ENCODE measurements around the gene PRRG2.

Gene PRRG2

GRCh38 chr19:49557641-49558325, 23.3 kb upstream of the PRRG2 start:
- peak; percentile 21 for DNase-seq (ENCODE audit: low spot score)

- peak; percentile 13 for DNase-seq (ENCODE audit: low spot score)
Measured at GRCh38 chr19:49558591-49558990, 22.5 kb upstream of the PRRG2 start.

GRCh38 chr19:49559443-49559842, 21.7 kb upstream of the PRRG2 start:
- DNase-seq (ENCODE audit: low spot score): no peak

- peak; percentile 21 for DNase-seq (ENCODE audit: low spot score)
Measured at GRCh38 chr19:49559928-49560327, 21.2 kb upstream of the PRRG2 start.

GRCh38 chr19:49560358-49560900, 20.7 kb upstream of the PRRG2 start:
- DNase-seq (ENCODE audit: low spot score): peak; percentile 17

- no peak for DNase-seq (ENCODE audit: low spot score)
Measured at GRCh38 chr19:49564616-49565045, 16.5 kb upstream of the PRRG2 start.

DNA sequence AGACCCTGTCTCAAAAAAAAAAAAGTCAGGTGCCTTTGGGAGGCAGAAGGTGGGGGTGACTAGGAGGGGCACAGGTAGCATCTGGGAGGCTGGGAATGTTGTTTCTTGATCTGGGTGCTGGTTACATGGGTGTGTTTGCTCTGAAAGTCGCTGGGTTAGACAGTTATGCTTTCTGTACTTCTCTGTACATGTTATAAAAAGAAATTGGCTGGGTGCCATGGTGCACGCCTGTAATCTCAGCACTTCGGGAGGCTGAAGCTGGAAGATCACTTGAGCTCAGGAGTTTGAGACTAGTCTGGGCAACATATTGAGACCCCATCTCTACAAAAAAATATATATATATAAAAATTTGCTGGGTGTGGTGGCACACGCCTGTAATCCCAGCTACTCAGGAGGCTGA, 15.9 kb upstream of the PRRG2 start:
- DNase-seq (ENCODE audit: low spot score): no peak

- DNase-seq (ENCODE audit: low spot score): no peak
Measured at GRCh38 chr19:49566302-49566701, 14.8 kb upstream of the PRRG2 start.

- peak; percentile 14 for DNase-seq (ENCODE audit: low spot score)
Measured at GRCh38 chr19:49567861-49568441, 13.2 kb upstream of the PRRG2 start.

GRCh38 chr19:49570138-49570856, 10.8 kb upstream of the PRRG2 start:
- peak; percentile 83 for DNase-seq (ENCODE audit: low spot score)

- DNase-seq (ENCODE audit: low spot score): peak; percentile 68
Measured at GRCh38 chr19:49570997-49571676, 10.0 kb upstream of the PRRG2 start.

GRCh38 chr19:49573009-49573408, 8.1 kb upstream of the PRRG2 start:
- peak; percentile 14 for DNase-seq (ENCODE audit: low spot score)

DNA sequence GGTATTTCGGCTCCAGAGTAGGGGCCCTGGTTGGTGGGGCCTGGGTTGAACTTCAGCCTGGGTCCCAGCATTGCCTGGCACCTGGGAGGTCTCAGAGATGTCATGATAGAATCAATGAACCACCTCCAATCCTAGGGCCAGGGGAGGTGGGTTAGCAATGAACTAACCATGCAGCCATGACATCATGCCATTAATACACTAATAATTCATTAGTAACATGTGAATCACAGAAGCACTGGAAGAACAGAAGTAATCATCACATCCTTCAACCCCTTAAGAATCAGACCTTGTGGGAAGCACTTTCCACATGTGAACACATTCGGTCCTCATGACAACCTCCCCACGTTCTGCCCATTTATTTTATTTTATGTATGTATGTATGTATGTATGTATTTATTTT, 7.7 kb upstream of the PRRG2 start:
- no peak for DNase-seq (ENCODE audit: low spot score)

DNA sequence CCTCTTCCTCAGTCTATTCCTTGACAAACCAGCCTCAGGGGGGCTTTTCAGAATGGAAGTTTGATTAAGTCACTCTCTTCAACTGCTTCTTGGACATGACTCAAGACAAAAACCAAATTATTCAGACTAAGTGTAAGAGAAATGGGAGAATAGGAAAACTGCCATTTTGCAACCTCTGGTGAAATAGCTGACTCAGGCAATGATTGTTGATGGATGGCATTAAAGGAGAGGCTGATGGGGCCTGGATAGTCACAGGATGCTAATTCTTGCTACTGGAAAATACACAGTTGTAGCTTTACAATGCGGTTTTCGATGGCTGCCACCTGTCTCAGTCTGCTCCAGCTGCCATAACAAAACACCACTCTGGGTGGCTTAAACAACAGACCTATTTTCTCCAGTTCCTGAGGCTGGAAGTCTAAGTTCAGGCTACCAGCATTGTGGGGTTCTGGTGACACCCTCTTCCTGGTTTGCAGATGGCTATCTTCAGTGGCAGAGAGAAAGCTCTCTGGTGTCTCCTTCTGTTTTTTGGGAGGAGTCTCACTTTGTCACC, 6.8 kb upstream of the PRRG2 start:
- no peak for DNase-seq (ENCODE audit: low spot score)

GRCh38 chr19:49579193-49579592, 1.9 kb upstream of the PRRG2 start:
- no peak for DNase-seq (ENCODE audit: low spot score)

GRCh38 chr19:49579947-49580263, 1.2 kb upstream of the PRRG2 start:
- peak; percentile 29 for DNase-seq (ENCODE audit: low spot score)

GRCh38 chr19:49580264-49581006, 681 bp upstream of the PRRG2 start, which contains the start of gene NOSIP:
NOSIP (minus strand) TSS chr19:49580556; CDS start chr19:49560691, 19,865 bp downstream.
- peak; percentile 92 for DNase-seq (ENCODE audit: low spot score)

DNA sequence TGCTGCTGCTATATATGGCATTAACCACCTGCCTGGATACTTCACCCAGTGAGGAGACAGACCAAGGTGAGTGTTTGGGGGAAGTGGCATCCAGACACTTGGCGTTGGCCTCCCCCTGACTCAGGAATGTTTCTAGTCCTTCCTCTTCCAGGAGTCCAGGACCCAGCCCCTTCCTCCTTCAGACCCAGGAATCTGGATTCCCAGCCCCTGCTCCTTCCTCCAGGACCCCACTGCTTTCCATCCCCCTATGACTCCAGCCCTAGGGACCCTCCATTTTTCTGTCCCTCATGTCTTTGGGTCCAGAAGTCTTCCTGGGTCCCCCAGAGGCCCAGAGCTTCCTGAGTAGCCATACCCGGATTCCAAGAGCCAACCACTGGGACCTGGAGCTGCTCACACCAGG, 2.1 kb downstream of the PRRG2 start:
- no peak for DNase-seq (ENCODE audit: low spot score)

- DNase-seq (ENCODE audit: low spot score): peak; percentile 13
Measured at GRCh38 chr19:49585023-49585422, 3.9 kb downstream of the PRRG2 start.

DNA sequence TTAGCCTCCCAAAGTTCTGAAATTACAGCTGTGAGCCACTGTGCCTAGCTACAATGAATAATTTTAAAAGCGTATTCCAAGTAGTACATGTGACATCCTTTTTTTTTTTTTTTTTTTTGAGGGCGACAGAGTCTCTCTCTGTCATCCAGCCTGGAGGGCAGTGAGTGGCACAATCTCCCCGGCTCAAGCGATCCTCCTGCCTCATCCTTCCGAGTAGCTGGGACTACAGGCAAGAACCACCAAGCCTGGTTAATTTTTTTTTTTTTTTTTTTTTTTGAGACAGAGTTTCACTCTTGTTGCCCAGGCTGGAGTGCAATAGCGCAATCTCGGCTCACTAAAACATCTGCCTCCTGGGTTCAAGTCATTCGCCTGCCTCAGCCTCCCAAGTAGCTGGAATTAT, 6.1 kb downstream of the PRRG2 start:
- no peak for DNase-seq (ENCODE audit: low spot score)

- DNase-seq (ENCODE audit: low spot score): no peak
Measured at GRCh38 chr19:49588365-49589122, 7.4 kb downstream of the PRRG2 start.
